GM23338 (cell line): ENCODE data around the gene GPC6. TPM values are rescaled to one million over a fixed set of nuclear protein-coding genes. Genes with fewer than 3 reads are reported as not detected.

Experiments
- ATAC-seq: fragments of 200-7000 bp; cut with Tn5 transposase; 3 replicates; pipeline ENCODE4 v1.9.1; 2020
- DNase-seq: peaks from one replicate; pipeline ENCODE4 v3.0.0-alpha.2; 2015; ENCODE audit warnings: low spot score
- H2AFZ ChIP-seq: fragments of 200-600 bp; sonication (generic); 2 replicates; pipeline ENCODE4 v1.8.0; 2016; ENCODE audit warnings: antibody characterized with exemption, mild to moderate bottlenecking, moderate library complexity
- H3F3A ChIP-seq: fragments of 200-600 bp; sonication (generic); replicated peaks from 2 replicates; pipeline ENCODE4 v1.8.0; 2017; ENCODE audit warnings: antibody characterized with exemption, mixed run types, low read depth
- H3K27ac ChIP-seq: fragments of 200-600 bp; sonication (generic); 2 replicates; pipeline ENCODE4 v1.6.1; 2016; ENCODE audit warnings: low read depth
- H3K27me3 ChIP-seq: fragments of 200-600 bp; sonication (generic); 2 replicates; pipeline ENCODE4 v1.8.0; 2016; ENCODE audit warnings: mild to moderate bottlenecking, mixed run types, moderate library complexity; ENCODE audit not compliant: insufficient read depth
- H3K36me3 ChIP-seq: fragments of 200-600 bp; sonication (generic); 2 replicates; pipeline ENCODE4 v1.8.0; 2016; ENCODE audit warnings: mild to moderate bottlenecking; ENCODE audit not compliant: insufficient read depth
- H3K4me1 ChIP-seq: fragments of 200-600 bp; sonication (generic); 2 replicates; pipeline ENCODE4 v1.8.0; 2016; ENCODE audit warnings: mild to moderate bottlenecking, moderate library complexity; ENCODE audit not compliant: insufficient read depth
- H3K4me2 ChIP-seq: fragments of 200-600 bp; sonication (generic); 2 replicates; pipeline ENCODE4 v1.7.1; 2017; ENCODE audit warnings: mixed run types
- H3K4me3 ChIP-seq: fragments of 200-600 bp; sonication (generic); 2 replicates; pipeline ENCODE4 v1.6.1; 2016; ENCODE audit warnings: mixed run types
- H3K79me2 ChIP-seq: fragments of 200-600 bp; sonication (generic); replicated peaks from 2 replicates; pipeline ENCODE4 v1.8.0; 2017; ENCODE audit warnings: mild to moderate bottlenecking; ENCODE audit not compliant: insufficient read depth
- H3K9me2 ChIP-seq: fragments of 200-600 bp; sonication (generic); 2 replicates; pipeline ENCODE4 v1.8.0; 2017; ENCODE audit not compliant: insufficient read depth
- H4K20me1 ChIP-seq: fragments of 200-600 bp; sonication (generic); replicated peaks from 2 replicates; pipeline ENCODE4 v1.8.0; 2017; ENCODE audit warnings: mild to moderate bottlenecking; ENCODE audit not compliant: insufficient read depth
- H3K27ac Mint-ChIP-seq: 2 replicates; pipeline ENCODE4 v1.8.0; 2020; ENCODE audit warnings: inconsistent platforms, mild to moderate bottlenecking, moderate library complexity, mixed read lengths
- H3K27me3 Mint-ChIP-seq: 3 replicates; pipeline ENCODE4 v1.8.0; 2022; ENCODE audit warnings: low read depth, mild to moderate bottlenecking, moderate library complexity, mixed read lengths, inconsistent platforms; ENCODE audit not compliant: insufficient read depth, poor library complexity
- H3K36me3 Mint-ChIP-seq: 3 replicates; pipeline ENCODE4 v1.8.0; 2021; ENCODE audit warnings: low read depth, mild to moderate bottlenecking, inconsistent platforms, moderate library complexity, mixed read lengths
- H3K4me1 Mint-ChIP-seq: 3 replicates; pipeline ENCODE4 v1.8.0; 2020; ENCODE audit warnings: mild to moderate bottlenecking, inconsistent platforms, mixed read lengths
- H3K4me3 Mint-ChIP-seq: 3 replicates; pipeline ENCODE4 v1.8.0; 2021; ENCODE audit warnings: moderate library complexity, mild to moderate bottlenecking, inconsistent platforms, mixed read lengths
- H3K9me3 Mint-ChIP-seq: 3 replicates; pipeline ENCODE4 v1.8.0; 2020; ENCODE audit warnings: moderate library complexity, mild to moderate bottlenecking, inconsistent platforms, mixed read lengths
- CREB1 ChIP-seq: fragments of 250-450 bp; sonication (Bioruptor Pico); IDR thresholded peaks from 2 replicates; pipeline ENCODE4 v1.5.0; 2020; ENCODE audit warnings: low read depth, mild to moderate bottlenecking, moderate library complexity
- EZH2 ChIP-seq: fragments of 200-600 bp; sonication (generic); IDR thresholded peaks from one replicate; pipeline ENCODE4 v1.8.0; 2017; ENCODE audit warnings: antibody characterized with exemption, mild to moderate bottlenecking, low read depth; ENCODE audit not compliant: unreplicated experiment
- EZH2phosphoT487 ChIP-seq: fragments of 200-600 bp; sonication (generic); IDR thresholded peaks from one replicate; pipeline ENCODE4 v1.8.1; 2018; ENCODE audit warnings: antibody characterized with exemption; ENCODE audit not compliant: unreplicated experiment
- JUNB ChIP-seq: IDR thresholded peaks from one replicate; pipeline ENCODE4 v1.6.1; 2016; ENCODE audit warnings: antibody characterized with exemption; ENCODE audit not compliant: unreplicated experiment
- NANOG ChIP-seq: IDR thresholded peaks from 2 replicates; pipeline ENCODE4 v1.6.1; 2016; ENCODE audit warnings: antibody characterized with exemption, borderline replicate concordance
- POLR2AphosphoS5 ChIP-seq: IDR thresholded peaks from 2 replicates; pipeline ENCODE4 v1.6.1; 2016; ENCODE audit warnings: antibody characterized with exemption, low read depth
- STAT1 ChIP-seq: IDR thresholded peaks from one replicate; pipeline ENCODE4 v1.6.1; 2016; ENCODE audit warnings: antibody characterized with exemption; ENCODE audit not compliant: unreplicated experiment
- ZNF114 ChIP-seq: fragments of 250-450 bp; sonication (Bioruptor Pico); IDR thresholded peaks from 2 replicates; pipeline ENCODE4 v1.5.0; 2020; ENCODE audit warnings: mild to moderate bottlenecking, moderate library complexity
- ZNF331 ChIP-seq: fragments of 250-450 bp; sonication (Bioruptor Pico); IDR thresholded peaks from 2 replicates; pipeline ENCODE4 v1.5.0; 2020; ENCODE audit warnings: low read depth, mild to moderate bottlenecking, moderate library complexity
- polyA plus RNA-seq: library from polyadenylated mRNA; unstranded; fragments of >200 nt; fragmentation: Nextera tagmentation; extraction: Ambion mirVana; gene quantifications from 2 replicates; pipeline ENCODE4 v1.2.1, GENCODE V29; 2016
- total RNA-seq: library from RNA; depleted of rRNA; stranded (reverse); fragments of >200 nt; shearing (Covaris generic); gene quantifications from 2 replicates; pipeline ENCODE4 v1.2.3, GENCODE V29; 2014
- TF ChIP-seq, protein P1 (sequence below): fragments of 250-450 bp; sonication (Bioruptor Pico); IDR thresholded peaks from 2 replicates; pipeline ENCODE4 v1.5.0; 2020; ENCODE audit warnings: mild to moderate bottlenecking, moderate library complexity
- TF ChIP-seq, protein P2 (sequence below): IDR thresholded peaks from one replicate; pipeline ENCODE4 v1.6.1; 2018; ENCODE audit warnings: antibody characterized with exemption; ENCODE audit not compliant: unreplicated experiment
- TF ChIP-seq, protein P3 (sequence below): IDR thresholded peaks from 2 replicates; pipeline ENCODE4 v1.6.1; 2016; ENCODE audit warnings: antibody characterized with exemption
- TF ChIP-seq, protein P4 (sequence below), 2 experiments: fragments of 200-600 bp in 1 of 2; sonication (generic) in 1 of 2; conservative IDR thresholded peaks; 2 replicates each; pipeline versions ENCODE4 v1.5.1 to v1.6.1; 2016 to 2017; ENCODE audit warnings: antibody characterized with exemption in 2 of 2, low read depth in 2 of 2, mild to moderate bottlenecking in 2 of 2, moderate library complexity in 1 of 2

GPC6 gene
- total and polyA plus RNA-seq, 2 experiments from 2014 or later, result 6.4 to 28.6 TPM

DNA sequence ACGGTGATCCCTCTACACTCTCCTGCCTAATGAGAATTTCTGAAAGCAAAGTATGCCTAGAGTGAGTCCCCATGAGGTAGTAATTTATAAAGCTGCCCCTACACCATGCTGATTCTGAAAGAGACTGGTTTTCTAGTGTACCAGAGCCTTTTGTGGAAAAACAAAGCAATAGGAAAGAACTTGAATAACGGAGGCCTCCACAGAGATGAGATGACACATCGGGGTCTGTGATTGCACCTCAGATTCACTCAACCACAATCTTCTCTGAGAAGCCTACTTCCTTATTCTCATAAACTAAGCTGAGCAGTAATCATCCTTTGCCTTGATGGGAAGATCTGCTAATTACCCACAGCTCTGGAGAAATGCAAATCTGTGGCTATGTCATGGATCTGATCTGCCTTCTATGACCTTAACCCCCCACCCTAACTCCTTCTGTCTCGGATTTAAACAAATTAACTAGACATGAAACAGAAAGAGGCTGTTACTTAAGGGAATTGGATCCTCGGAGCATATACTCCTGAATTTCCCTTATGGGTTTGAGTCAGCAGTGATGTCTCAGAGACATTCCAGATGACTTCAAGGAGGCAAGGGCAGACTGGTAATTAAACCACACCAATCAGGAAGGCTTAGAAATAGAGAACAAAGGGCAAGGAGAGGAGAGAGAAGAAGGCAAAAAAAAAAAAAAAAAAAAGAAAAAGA, 1124.8 kb downstream of the GPC6 start:
- H3K4me1 Mint-ChIP-seq, result peaks cover 5% of the 10 kb centered on the region
- H4K20me1 ChIP-seq, result no peaks in the 10 kb centered on the region; the same call in 1 of the 2 replicates
- H3K9me2 ChIP-seq, result peaks cover 9% of the 10 kb centered on the region
- no peak overlapping the region for H3K4me3 ChIP-seq
- TF ChIP-seq, protein P1, sequence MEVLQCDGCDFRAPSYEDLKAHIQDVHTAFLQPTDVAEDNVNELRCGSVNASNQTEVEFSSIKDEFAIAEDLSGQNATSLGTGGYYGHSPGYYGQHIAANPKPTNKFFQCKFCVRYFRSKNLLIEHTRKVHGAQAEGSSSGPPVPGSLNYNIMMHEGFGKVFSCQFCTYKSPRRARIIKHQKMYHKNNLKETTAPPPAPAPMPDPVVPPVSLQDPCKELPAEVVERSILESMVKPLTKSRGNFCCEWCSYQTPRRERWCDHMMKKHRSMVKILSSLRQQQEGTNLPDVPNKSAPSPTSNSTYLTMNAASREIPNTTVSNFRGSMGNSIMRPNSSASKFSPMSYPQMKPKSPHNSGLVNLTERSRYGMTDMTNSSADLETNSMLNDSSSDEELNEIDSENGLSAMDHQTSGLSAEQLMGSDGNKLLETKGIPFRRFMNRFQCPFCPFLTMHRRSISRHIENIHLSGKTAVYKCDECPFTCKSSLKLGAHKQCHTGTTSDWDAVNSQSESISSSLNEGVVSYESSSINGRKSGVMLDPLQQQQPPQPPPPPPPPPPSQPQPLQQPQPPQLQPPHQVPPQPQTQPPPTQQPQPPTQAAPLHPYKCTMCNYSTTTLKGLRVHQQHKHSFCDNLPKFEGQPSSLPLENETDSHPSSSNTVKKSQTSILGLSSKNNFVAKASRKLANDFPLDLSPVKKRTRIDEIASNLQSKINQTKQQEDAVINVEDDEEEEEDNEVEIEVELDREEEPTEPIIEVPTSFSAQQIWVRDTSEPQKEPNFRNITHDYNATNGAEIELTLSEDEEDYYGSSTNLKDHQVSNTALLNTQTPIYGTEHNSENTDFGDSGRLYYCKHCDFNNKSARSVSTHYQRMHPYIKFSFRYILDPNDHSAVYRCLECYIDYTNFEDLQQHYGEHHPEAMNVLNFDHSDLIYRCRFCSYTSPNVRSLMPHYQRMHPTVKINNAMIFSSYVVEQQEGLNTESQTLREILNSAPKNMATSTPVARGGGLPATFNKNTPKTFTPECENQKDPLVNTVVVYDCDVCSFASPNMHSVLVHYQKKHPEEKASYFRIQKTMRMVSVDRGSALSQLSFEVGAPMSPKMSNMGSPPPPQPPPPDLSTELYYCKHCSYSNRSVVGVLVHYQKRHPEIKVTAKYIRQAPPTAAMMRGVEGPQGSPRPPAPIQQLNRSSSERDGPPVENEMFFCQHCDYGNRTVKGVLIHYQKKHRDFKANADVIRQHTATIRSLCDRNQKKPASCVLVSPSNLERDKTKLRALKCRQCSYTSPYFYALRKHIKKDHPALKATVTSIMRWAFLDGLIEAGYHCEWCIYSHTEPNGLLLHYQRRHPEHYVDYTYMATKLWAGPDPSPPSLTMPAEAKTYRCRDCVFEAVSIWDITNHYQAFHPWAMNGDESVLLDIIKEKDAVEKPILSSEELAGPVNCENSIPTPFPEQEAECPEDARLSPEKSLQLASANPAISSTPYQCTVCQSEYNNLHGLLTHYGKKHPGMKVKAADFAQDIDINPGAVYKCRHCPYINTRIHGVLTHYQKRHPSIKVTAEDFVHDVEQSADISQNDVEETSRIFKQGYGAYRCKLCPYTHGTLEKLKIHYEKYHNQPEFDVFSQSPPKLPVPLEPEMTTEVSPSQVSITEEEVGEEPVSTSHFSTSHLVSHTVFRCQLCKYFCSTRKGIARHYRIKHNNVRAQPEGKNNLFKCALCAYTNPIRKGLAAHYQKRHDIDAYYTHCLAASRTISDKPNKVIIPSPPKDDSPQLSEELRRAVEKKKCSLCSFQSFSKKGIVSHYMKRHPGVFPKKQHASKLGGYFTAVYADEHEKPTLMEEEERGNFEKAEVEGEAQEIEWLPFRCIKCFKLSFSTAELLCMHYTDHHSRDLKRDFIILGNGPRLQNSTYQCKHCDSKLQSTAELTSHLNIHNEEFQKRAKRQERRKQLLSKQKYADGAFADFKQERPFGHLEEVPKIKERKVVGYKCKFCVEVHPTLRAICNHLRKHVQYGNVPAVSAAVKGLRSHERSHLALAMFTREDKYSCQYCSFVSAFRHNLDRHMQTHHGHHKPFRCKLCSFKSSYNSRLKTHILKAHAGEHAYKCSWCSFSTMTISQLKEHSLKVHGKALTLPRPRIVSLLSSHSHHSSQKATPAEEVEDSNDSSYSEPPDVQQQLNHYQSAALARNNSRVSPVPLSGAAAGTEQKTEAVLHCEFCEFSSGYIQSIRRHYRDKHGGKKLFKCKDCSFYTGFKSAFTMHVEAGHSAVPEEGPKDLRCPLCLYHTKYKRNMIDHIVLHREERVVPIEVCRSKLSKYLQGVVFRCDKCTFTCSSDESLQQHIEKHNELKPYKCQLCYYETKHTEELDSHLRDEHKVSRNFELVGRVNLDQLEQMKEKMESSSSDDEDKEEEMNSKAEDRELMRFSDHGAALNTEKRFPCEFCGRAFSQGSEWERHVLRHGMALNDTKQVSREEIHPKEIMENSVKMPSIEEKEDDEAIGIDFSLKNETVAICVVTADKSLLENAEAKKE, result no peak
- TF ChIP-seq, protein P2, sequence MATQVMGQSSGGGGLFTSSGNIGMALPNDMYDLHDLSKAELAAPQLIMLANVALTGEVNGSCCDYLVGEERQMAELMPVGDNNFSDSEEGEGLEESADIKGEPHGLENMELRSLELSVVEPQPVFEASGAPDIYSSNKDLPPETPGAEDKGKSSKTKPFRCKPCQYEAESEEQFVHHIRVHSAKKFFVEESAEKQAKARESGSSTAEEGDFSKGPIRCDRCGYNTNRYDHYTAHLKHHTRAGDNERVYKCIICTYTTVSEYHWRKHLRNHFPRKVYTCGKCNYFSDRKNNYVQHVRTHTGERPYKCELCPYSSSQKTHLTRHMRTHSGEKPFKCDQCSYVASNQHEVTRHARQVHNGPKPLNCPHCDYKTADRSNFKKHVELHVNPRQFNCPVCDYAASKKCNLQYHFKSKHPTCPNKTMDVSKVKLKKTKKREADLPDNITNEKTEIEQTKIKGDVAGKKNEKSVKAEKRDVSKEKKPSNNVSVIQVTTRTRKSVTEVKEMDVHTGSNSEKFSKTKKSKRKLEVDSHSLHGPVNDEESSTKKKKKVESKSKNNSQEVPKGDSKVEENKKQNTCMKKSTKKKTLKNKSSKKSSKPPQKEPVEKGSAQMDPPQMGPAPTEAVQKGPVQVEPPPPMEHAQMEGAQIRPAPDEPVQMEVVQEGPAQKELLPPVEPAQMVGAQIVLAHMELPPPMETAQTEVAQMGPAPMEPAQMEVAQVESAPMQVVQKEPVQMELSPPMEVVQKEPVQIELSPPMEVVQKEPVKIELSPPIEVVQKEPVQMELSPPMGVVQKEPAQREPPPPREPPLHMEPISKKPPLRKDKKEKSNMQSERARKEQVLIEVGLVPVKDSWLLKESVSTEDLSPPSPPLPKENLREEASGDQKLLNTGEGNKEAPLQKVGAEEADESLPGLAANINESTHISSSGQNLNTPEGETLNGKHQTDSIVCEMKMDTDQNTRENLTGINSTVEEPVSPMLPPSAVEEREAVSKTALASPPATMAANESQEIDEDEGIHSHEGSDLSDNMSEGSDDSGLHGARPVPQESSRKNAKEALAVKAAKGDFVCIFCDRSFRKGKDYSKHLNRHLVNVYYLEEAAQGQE, result no peak
- TF ChIP-seq CREB1 (CRISPR knock-in tag), result no peak
- no peak for TF ChIP-seq NANOG
- no peak for TF ChIP-seq JUNB
- no peak for TF ChIP-seq ZNF114 (CRISPR knock-in tag)
- no peak for TF ChIP-seq STAT1
- no peak for TF ChIP-seq POLR2AphosphoS5
- no peak for TF ChIP-seq EZH2phosphoT487
- no peak for TF ChIP-seq EZH2
- TF ChIP-seq, protein P3, sequence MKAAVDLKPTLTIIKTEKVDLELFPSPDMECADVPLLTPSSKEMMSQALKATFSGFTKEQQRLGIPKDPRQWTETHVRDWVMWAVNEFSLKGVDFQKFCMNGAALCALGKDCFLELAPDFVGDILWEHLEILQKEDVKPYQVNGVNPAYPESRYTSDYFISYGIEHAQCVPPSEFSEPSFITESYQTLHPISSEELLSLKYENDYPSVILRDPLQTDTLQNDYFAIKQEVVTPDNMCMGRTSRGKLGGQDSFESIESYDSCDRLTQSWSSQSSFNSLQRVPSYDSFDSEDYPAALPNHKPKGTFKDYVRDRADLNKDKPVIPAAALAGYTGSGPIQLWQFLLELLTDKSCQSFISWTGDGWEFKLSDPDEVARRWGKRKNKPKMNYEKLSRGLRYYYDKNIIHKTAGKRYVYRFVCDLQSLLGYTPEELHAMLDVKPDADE, result no peak
- TF ChIP-seq, protein P4, sequence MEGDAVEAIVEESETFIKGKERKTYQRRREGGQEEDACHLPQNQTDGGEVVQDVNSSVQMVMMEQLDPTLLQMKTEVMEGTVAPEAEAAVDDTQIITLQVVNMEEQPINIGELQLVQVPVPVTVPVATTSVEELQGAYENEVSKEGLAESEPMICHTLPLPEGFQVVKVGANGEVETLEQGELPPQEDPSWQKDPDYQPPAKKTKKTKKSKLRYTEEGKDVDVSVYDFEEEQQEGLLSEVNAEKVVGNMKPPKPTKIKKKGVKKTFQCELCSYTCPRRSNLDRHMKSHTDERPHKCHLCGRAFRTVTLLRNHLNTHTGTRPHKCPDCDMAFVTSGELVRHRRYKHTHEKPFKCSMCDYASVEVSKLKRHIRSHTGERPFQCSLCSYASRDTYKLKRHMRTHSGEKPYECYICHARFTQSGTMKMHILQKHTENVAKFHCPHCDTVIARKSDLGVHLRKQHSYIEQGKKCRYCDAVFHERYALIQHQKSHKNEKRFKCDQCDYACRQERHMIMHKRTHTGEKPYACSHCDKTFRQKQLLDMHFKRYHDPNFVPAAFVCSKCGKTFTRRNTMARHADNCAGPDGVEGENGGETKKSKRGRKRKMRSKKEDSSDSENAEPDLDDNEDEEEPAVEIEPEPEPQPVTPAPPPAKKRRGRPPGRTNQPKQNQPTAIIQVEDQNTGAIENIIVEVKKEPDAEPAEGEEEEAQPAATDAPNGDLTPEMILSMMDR (conservative IDR thresholded peaks at IDR 0.05; ENCODE audit: low read depth in 2 of 2), result no peak
- TF ChIP-seq ZNF331 (CRISPR knock-in tag), result no peak
- H3F3A ChIP-seq, result no peaks in the 10 kb centered on the region
- no peak overlapping the region for H3K4me3 Mint-ChIP-seq
- H3K36me3 ChIP-seq, result no peaks in the 10 kb centered on the region
- no peak overlapping the region for H3K4me2 ChIP-seq
- no peak for DNase-seq
- H3K4me1 ChIP-seq, result no peaks in the 10 kb centered on the region
- H3K9me3 Mint-ChIP-seq, result no peaks in the 10 kb centered on the region; the same call in 2 of the 3 replicates
- H3K79me2 ChIP-seq, result no peaks in the 10 kb centered on the region
- no peak for ATAC-seq
- no peaks in the 10 kb centered on the region for H3K27me3 Mint-ChIP-seq
- no peak overlapping the region for H3K27ac Mint-ChIP-seq
- H3K36me3 Mint-ChIP-seq, result no peaks in the 10 kb centered on the region
- H3K27ac ChIP-seq, result no peak overlapping the region
- no peaks in the 10 kb centered on the region for H3K27me3 ChIP-seq
- no peak overlapping the region for H2AFZ ChIP-seq
